WTC11 (cell line): ENCODE data around the gene FAM161A. TPM values are rescaled to one million over a fixed set of nuclear protein-coding genes. Genes with fewer than 3 reads are reported as not detected.

Source experiments
- ATAC-seq: fragments of 200-7000 bp; cut with Tn5 transposase; 2 replicates; pipeline ENCODE4 v1.10.0; 2021; ENCODE audit warnings: mild to moderate bottlenecking, moderate library complexity
- Bru-seq: library from RNA; stranded (reverse); fragments of 400-500 nt; gene quantifications from one replicate; lab custom pipeline; 2021; lab: Mats Ljungman, UMichigan
- CTCF ChIA-PET: fragments of 300-600 bp; sonication (Branson Sonifier 250); formaldehyde crosslinking; loops from one replicate; lab custom pipeline; 2021; ENCODE audit warnings: antibody characterized with exemption; lab: Charles Lee
- POLR2A ChIA-PET: fragments of 350-600 bp; sonication (Branson Sonifier 250); formaldehyde crosslinking; loops from one replicate; lab custom pipeline; 2021; ENCODE audit warnings: antibody characterized with exemption; lab: Charles Lee
- DNase-seq: peaks from one replicate; pipeline ENCODE4 v3.0.0; 2021; ENCODE audit warnings: low spot score
- H3K27ac Mint-ChIP-seq: 2 replicates; pipeline ENCODE4 v1.8.0; 2021; ENCODE audit warnings: mixed read lengths
- H3K27me3 Mint-ChIP-seq: 2 replicates; pipeline ENCODE4 v1.8.0; 2021; ENCODE audit warnings: low read depth, mild to moderate bottlenecking, moderate library complexity, mixed read lengths
- H3K36me3 Mint-ChIP-seq: 2 replicates; pipeline ENCODE4 v1.8.0; 2021; ENCODE audit warnings: mixed read lengths
- H3K4me1 Mint-ChIP-seq: 2 replicates; pipeline ENCODE4 v1.8.0; 2022; ENCODE audit warnings: mixed read lengths
- H3K4me3 Mint-ChIP-seq: 2 replicates; pipeline ENCODE4 v1.8.0; 2021; ENCODE audit warnings: mild to moderate bottlenecking, moderate library complexity, mixed read lengths
- H3K9me3 Mint-ChIP-seq: 2 replicates; pipeline ENCODE4 v1.8.0; 2021; ENCODE audit warnings: mixed read lengths
- ATF1 ChIP-seq: sonication (generic); formaldehyde crosslinking; IDR thresholded peaks from 2 replicates; pipeline ENCODE4 v1.8.1; 2023; ENCODE audit warnings: mild to moderate bottlenecking, moderate library complexity, missing genetic modification reagents
- ESRRA ChIP-seq: sonication (generic); formaldehyde crosslinking; IDR thresholded peaks from 2 replicates; pipeline ENCODE4 v1.8.1; 2022; ENCODE audit warnings: mild to moderate bottlenecking, missing genetic modification reagents, borderline replicate concordance
- FOXK1 ChIP-seq: sonication (generic); formaldehyde crosslinking; IDR thresholded peaks from 2 replicates; pipeline ENCODE4 v1.8.0; 2022; ENCODE audit warnings: mild to moderate bottlenecking, moderate library complexity, missing genetic modification reagents
- GRHL2 ChIP-seq: fragments of 250-450 bp; sonication (Bioruptor Pico); IDR thresholded peaks from 2 replicates; pipeline ENCODE4 v1.8.0; 2022; ENCODE audit warnings: mild to moderate bottlenecking, moderate library complexity; ENCODE audit not compliant: insufficient replicate concordance, severe bottlenecking
- GTF2I ChIP-seq: fragments of 250-450 bp; sonication (Bioruptor Pico); conservative IDR thresholded peaks from 2 replicates; pipeline ENCODE4 v1.4.0; 2021; ENCODE audit warnings: mild to moderate bottlenecking
- IRF2 ChIP-seq: sonication (generic); formaldehyde crosslinking; IDR thresholded peaks from 2 replicates; pipeline ENCODE4 v1.8.0; 2022; ENCODE audit warnings: low read depth, missing genetic modification reagents, borderline replicate concordance
- JAZF1 ChIP-seq: fragments of 250-450 bp; sonication (Bioruptor Pico); IDR thresholded peaks from 2 replicates; pipeline ENCODE4 v1.9.0; 2021; ENCODE audit warnings: moderate library complexity, mild to moderate bottlenecking, inconsistent platforms
- JUN ChIP-seq: sonication (generic); formaldehyde crosslinking; IDR thresholded peaks from 2 replicates; pipeline ENCODE4 v1.8.0; 2023; ENCODE audit warnings: mild to moderate bottlenecking, missing genetic modification reagents
- MYBL2 ChIP-seq: sonication (generic); formaldehyde crosslinking; IDR thresholded peaks from 2 replicates; pipeline ENCODE4 v1.8.1; 2023; ENCODE audit warnings: mild to moderate bottlenecking, moderate library complexity, missing genetic modification reagents
- NR2C2 ChIP-seq: sonication (generic); formaldehyde crosslinking; IDR thresholded peaks from 2 replicates; pipeline ENCODE4 v1.8.0; 2022; ENCODE audit warnings: mild to moderate bottlenecking, missing genetic modification reagents
- SMAD3 ChIP-seq: sonication (generic); formaldehyde crosslinking; IDR thresholded peaks from 2 replicates; pipeline ENCODE4 v1.8.0; 2022; ENCODE audit warnings: missing genetic modification reagents, mild to moderate bottlenecking, borderline replicate concordance
- SP1 ChIP-seq: sonication (generic); formaldehyde crosslinking; conservative IDR thresholded peaks from 2 replicates; pipeline ENCODE4 v1.8.1; 2022; ENCODE audit warnings: missing genetic modification reagents
- STAT6 ChIP-seq: sonication (generic); formaldehyde crosslinking; conservative IDR thresholded peaks from 2 replicates; pipeline ENCODE4 v1.8.1; 2023; ENCODE audit warnings: mild to moderate bottlenecking, low read depth, missing genetic modification reagents, moderate library complexity
- USF1 ChIP-seq: sonication (generic); formaldehyde crosslinking; IDR thresholded peaks from 2 replicates; pipeline ENCODE4 v1.8.0; 2022; ENCODE audit warnings: mild to moderate bottlenecking, missing genetic modification reagents
- ZBTB43 ChIP-seq: sonication (generic); formaldehyde crosslinking; IDR thresholded peaks from 2 replicates; pipeline ENCODE4 v1.8.1; 2023; ENCODE audit warnings: mild to moderate bottlenecking, missing genetic modification reagents
- ZNF121 ChIP-seq: sonication (generic); formaldehyde crosslinking; IDR thresholded peaks from 2 replicates; pipeline ENCODE4 v1.8.0; 2023; ENCODE audit warnings: missing genetic modification reagents
- ZNF138 ChIP-seq: sonication (generic); formaldehyde crosslinking; conservative IDR thresholded peaks from 2 replicates; pipeline ENCODE4 v1.8.1; 2022; ENCODE audit warnings: mild to moderate bottlenecking, moderate library complexity, missing genetic modification reagents
- ZNF416 ChIP-seq: fragments of 250-450 bp; sonication (Bioruptor Pico); IDR thresholded peaks from 2 replicates; pipeline ENCODE4 v1.9.0; 2021; ENCODE audit warnings: mild to moderate bottlenecking, inconsistent platforms
- ZNF671 ChIP-seq: fragments of 250-450 bp; sonication (Bioruptor Pico); IDR thresholded peaks from 2 replicates; pipeline ENCODE4 v1.8.0; 2021; ENCODE audit warnings: mild to moderate bottlenecking
- ZSCAN18 ChIP-seq: fragments of 250-450 bp; sonication (Bioruptor Pico); IDR thresholded peaks from 2 replicates; pipeline ENCODE4 v2.1.2; 2022; ENCODE audit warnings: mild to moderate bottlenecking, moderate library complexity
- long read RNA-seq, 3 experiments: library from RNA in 1 of 3; library from capped mRNA in 1 of 3; library from polyadenylated mRNA in 1 of 3; unstranded in 2 of 3; stranded (forward) in 1 of 3; transcript quantifications; one replicate each; pipeline ENCODE4 v2.0.0, GENCODE V29; 2021
- total RNA-seq: library from RNA; stranded (reverse); gene quantifications from 3 replicates; pipeline ENCODE4 v1.2.3, GENCODE V29; 2021
- TF ChIP-seq, protein P1 (sequence below): sonication (generic); formaldehyde crosslinking; IDR thresholded peaks from 2 replicates; pipeline ENCODE4 v1.8.1; 2023; ENCODE audit warnings: mild to moderate bottlenecking, missing genetic modification reagents
- TF ChIP-seq, protein P2 (sequence below): sonication (generic); formaldehyde crosslinking; IDR thresholded peaks from 2 replicates; pipeline ENCODE4 v1.8.0; 2022; ENCODE audit warnings: mild to moderate bottlenecking, missing genetic modification reagents
- TF ChIP-seq, protein P3 (sequence below): sonication (generic); formaldehyde crosslinking; IDR thresholded peaks from 2 replicates; pipeline ENCODE4 v1.8.1; 2022; ENCODE audit warnings: mild to moderate bottlenecking, moderate library complexity, missing genetic modification reagents

The FAM161A gene, protein sequence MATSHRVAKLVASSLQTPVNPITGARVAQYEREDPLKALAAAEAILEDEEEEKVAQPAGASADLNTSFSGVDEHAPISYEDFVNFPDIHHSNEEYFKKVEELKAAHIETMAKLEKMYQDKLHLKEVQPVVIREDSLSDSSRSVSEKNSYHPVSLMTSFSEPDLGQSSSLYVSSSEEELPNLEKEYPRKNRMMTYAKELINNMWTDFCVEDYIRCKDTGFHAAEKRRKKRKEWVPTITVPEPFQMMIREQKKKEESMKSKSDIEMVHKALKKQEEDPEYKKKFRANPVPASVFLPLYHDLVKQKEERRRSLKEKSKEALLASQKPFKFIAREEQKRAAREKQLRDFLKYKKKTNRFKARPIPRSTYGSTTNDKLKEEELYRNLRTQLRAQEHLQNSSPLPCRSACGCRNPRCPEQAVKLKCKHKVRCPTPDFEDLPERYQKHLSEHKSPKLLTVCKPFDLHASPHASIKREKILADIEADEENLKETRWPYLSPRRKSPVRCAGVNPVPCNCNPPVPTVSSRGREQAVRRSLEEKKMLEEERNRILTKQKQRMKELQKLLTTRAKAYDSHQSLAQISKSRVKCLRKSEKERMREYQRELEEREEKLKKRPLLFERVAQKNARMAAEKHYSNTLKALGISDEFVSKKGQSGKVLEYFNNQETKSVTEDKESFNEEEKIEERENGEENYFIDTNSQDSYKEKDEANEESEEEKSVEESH
- 11.0 to 12.4 TPM (median 11.9 TPM) in 3 replicates for total RNA-seq
- Bru-seq, nascent RNA: percentile 66 among the genes with signal in this experiment
- long read RNA-seq, experiment 1, transcript FAM161A-202 (7 exons, 3,762 nt): minor isoform, 11 of 59 reads
- long read RNA-seq, experiment 1, transcript FAM161A-203 (6 exons, 3,684 nt): major isoform, 30 of 59 reads
- long read RNA-seq, experiment 1, partial matches to known transcripts: 9 of 59 reads
- long read RNA-seq, experiment 1, other reads (novel, unspliced or antisense): 6 of 59 reads
- long read RNA-seq, experiment 2, partial matches to known transcripts: 5 of 16 reads
- long read RNA-seq, experiment 2, other reads (novel, unspliced or antisense): 6 of 16 reads
- long read RNA-seq, experiment 3, partial matches to known transcripts: 6 of 10 reads
- long read RNA-seq, experiment 3, other reads (novel, unspliced or antisense): 2 of 10 reads

DNA sequence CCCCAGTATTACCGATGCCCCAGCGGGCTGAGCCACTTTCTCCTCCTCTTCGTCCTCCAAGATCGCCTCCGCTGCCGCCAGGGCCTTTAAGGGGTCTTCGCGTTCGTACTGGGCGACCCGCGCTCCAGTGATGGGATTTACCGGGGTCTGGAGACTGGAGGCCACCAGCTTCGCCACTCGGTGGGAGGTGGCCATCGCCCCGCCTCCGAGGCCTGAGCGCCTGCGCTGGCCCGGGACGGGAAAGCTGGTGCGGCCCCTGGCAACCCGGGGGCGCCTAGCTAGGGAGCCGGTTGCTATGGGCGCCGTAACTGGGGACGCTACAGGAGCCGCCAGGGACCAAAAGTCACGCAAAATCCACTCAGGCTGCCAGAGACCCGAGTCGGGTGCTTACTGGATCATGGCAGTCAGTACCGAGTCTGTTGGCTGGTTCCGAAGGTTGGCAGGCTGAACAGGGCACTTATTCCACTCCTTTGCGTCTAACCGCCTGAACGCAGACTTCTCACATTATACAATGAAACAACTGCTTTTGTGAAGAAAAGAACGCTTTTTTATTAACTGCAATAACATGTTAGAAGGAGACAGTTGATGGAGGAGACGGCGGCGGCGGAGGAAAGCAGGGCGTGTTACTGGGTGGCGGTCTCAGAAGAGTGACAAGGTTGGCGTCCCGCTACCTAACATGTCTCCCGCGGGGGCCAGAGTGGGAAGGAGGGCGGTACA is at the start of gene FAM161A:
FAM161A (minus strand) TSS at position 214 of the 717 bp plus-strand sequence; CDS start at position 195, 19 bp downstream.
- H3K36me3 Mint-ChIP-seq: no peaks in the 10 kb centered on the region
- DNase-seq: peak; percentile 84
- no peaks in the 10 kb centered on the region for H3K9me3 Mint-ChIP-seq
- peak within 1 kb of the TSS; percentile 95 for H3K27ac Mint-ChIP-seq
- peak; percentile 76 for ATAC-seq
- CTCF ChIA-PET: interaction anchor here (0.9 to 1.9 kb wide), 5 partner anchors 9 to 52 kb away, joined by 3 to 5 read pairs (median 3); partner anchors contain the start of gene COMMD1
- peak within 1 kb of the TSS; percentile 92 for H3K4me3 Mint-ChIP-seq
- POLR2A ChIA-PET: interaction anchor here (0.7 to 1.6 kb wide), 3 partner anchors 13 to 316 kb away, joined by 3 to 4 read pairs (median 4); partner anchors contain the start of gene XPO1
- H3K27me3 Mint-ChIP-seq: no peaks in the 10 kb centered on the region
- H3K4me1 Mint-ChIP-seq: peaks cover 14% of the 10 kb centered on the region
- TF ChIP-seq ZNF121 (CRISPR knock-in tag) (no peak), IRF2 (CRISPR knock-in tag) (no peak), USF1 (CRISPR knock-in tag) (no peak), GRHL2 (CRISPR knock-in tag) (no peak), NR2C2 (CRISPR knock-in tag) (no peak), MYBL2 (CRISPR knock-in tag) (no peak), SP1 (CRISPR knock-in tag) (peak; percentile 65), ZNF416 (CRISPR knock-in tag) (no peak), JUN (no peak), GTF2I (CRISPR knock-in tag) (no peak), ZSCAN18 (CRISPR knock-in tag) (no peak), ZNF671 (CRISPR knock-in tag) (no peak), ATF1 (CRISPR knock-in tag) (no peak), ZBTB43 (no peak), JAZF1 (CRISPR knock-in tag) (no peak), ESRRA (CRISPR knock-in tag) (no peak), STAT6 (0 out of 2 replicates have a peak, but pooled peaks have one; percentile 56), ZNF138 (CRISPR knock-in tag) (no peak), FOXK1 (peak; percentile 38; the same call in 1 of the 2 replicates), SMAD3 (CRISPR knock-in tag) (no peak; the same call in 1 of the 2 replicates)
- TF ChIP-seq, protein P1, sequence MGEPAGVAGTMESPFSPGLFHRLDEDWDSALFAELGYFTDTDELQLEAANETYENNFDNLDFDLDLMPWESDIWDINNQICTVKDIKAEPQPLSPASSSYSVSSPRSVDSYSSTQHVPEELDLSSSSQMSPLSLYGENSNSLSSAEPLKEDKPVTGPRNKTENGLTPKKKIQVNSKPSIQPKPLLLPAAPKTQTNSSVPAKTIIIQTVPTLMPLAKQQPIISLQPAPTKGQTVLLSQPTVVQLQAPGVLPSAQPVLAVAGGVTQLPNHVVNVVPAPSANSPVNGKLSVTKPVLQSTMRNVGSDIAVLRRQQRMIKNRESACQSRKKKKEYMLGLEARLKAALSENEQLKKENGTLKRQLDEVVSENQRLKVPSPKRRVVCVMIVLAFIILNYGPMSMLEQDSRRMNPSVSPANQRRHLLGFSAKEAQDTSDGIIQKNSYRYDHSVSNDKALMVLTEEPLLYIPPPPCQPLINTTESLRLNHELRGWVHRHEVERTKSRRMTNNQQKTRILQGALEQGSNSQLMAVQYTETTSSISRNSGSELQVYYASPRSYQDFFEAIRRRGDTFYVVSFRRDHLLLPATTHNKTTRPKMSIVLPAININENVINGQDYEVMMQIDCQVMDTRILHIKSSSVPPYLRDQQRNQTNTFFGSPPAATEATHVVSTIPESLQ (CRISPR knock-in tag): no peak
- TF ChIP-seq, protein P2, sequence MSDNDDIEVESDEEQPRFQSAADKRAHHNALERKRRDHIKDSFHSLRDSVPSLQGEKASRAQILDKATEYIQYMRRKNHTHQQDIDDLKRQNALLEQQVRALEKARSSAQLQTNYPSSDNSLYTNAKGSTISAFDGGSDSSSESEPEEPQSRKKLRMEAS (CRISPR knock-in tag): peak; percentile 53
- TF ChIP-seq, protein P3, sequence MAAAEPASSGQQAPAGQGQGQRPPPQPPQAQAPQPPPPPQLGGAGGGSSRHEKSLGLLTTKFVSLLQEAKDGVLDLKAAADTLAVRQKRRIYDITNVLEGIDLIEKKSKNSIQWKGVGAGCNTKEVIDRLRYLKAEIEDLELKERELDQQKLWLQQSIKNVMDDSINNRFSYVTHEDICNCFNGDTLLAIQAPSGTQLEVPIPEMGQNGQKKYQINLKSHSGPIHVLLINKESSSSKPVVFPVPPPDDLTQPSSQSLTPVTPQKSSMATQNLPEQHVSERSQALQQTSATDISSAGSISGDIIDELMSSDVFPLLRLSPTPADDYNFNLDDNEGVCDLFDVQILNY (CRISPR knock-in tag): peak; percentile 100
